Heart right ventricle (tissue), 16 donors: ENCODE results near the gene SUMO2. TPM values are rescaled to one million over a fixed set of nuclear protein-coding genes. Genes with fewer than 3 reads are reported as not detected.

Experiments
- ATAC-seq, 8 donors: fragments of 200-7000 bp; cut with Tn5 transposase; one replicate each; pipeline ENCODE4 v1.9.1; 2020; ENCODE audit warnings: mild to moderate bottlenecking in 8 of 8, moderate library complexity in 8 of 8, moderate number of reproducible peaks in 1 of 8
- DNase-seq, 2 donors: peaks; one replicate each; pipeline ENCODE4 v3.0.0-alpha.2; 2020
- H3K27ac ChIP-seq, 10 donors: fragments of 200-600 bp; sonication (generic) in 2 of 10; one replicate each; pipeline versions ENCODE4 v1.5.0 to v1.8.0; 2020 to 2022; ENCODE audit warnings: mild to moderate bottlenecking in 3 of 10
- H3K27me3 ChIP-seq, 7 donors: fragments of 200-600 bp; one replicate each; pipeline ENCODE4 v1.8.0; 2021 to 2022; ENCODE audit warnings: mild to moderate bottlenecking in 2 of 7
- H3K36me3 ChIP-seq, 9 donors: fragments of 200-600 bp; sonication (generic) in 1 of 9; one replicate each; pipeline versions ENCODE4 v1.5.0 to v1.8.0; 2020 to 2022; ENCODE audit warnings: mild to moderate bottlenecking in 2 of 9
- H3K4me1 ChIP-seq, 9 donors: fragments of 200-600 bp; sonication (generic) in 1 of 9; one replicate each; pipeline versions ENCODE4 v1.5.0 to v1.8.0; 2020 to 2022; ENCODE audit warnings: mild to moderate bottlenecking in 4 of 9
- H3K4me3 ChIP-seq, 10 donors: fragments of 200-600 bp; sonication (generic) in 2 of 10; one replicate each; pipeline versions ENCODE4 v1.5.0 to v1.8.0; 2020 to 2022; ENCODE audit warnings: mild to moderate bottlenecking in 7 of 10, moderate library complexity in 2 of 10
- H3K9me3 ChIP-seq, 11 donors: fragments of 200-600 bp in 10 of 11; sonication (generic) in 2 of 11; one replicate each; pipeline versions ENCODE4 v1.5.0 to v1.8.0; 2013 to 2022; ENCODE audit warnings: mild to moderate bottlenecking in 2 of 11, control low read depth in 1 of 11, moderate library complexity in 1 of 11
- CTCF ChIP-seq, 9 donors: fragments of 200-600 bp; sonication (generic) in 2 of 9; IDR thresholded peaks; one replicate each; pipeline versions ENCODE4 v1.5.0 to v1.8.0; 2021 to 2022; ENCODE audit warnings: antibody characterized with exemption in 9 of 9, mild to moderate bottlenecking in 5 of 9, moderate library complexity in 1 of 9
- WGBS, 2 donors: extraction: QIAGEN DNeasy Blood & Tissue Kit; methylation state at CpG; one replicate each; pipeline ENCODE4 v1.1.7; 2013; ENCODE audit warnings: inconsistent platforms in 1 of 2; 5-methylcytosine and 5-hydroxymethylcytosine counted together
- intact Hi-C, 10 donors: fragments of 100-400 bp; cut with DNase I; formaldehyde crosslinking; loops; one replicate each; pipeline versions ENCODE4 v1.11.1 to v1.14.2; 2022
- polyA plus RNA-seq, 2 donors: library from polyadenylated mRNA; stranded (reverse); fragments of 200-250 nt; gene quantifications; one replicate each; pipeline ENCODE4 v1.2.3, GENCODE V29; 2013
- total RNA-seq, 10 donors: library from RNA; stranded (reverse); fragmentation: NEBNext Ultra II Directional in 3 of 10; extraction: Animal tissue kit (Norgen Biotek cat#: 25700) in 3 of 10; gene quantifications; one replicate each; pipeline versions ENCODE4 v1.2.1 to v1.2.4, GENCODE V29; 2021 to 2023
- donor health status: Arrhythmogenic right ventricular cardiomyopathy.
- donor health status: ischemic (EF 13 %, LVEDD 7.1; RV severe dilation, severe dysfunction).
- donor health status: healthy with polysubstance abuse.
- donor health status: DM: no; HTN: yes; CAD: no.
- donor health status: DM: no; HTN: no; CAD: no.
- donor health status: ischemic (EF 25% LVEDD 6.9; RV normal size, moderate dysfunction).
- donor health status: ischemic (EF 25% LVEDD 5.7; RV mildly dilated, moderate dysfunction).
- donor health status: healthy.
- donor health status: DM: yes; HTN: yes; CAD: no.
- donor health status: Ischemic cardiomyopathy.
- donor health status: ischemic (EF 35%, LVEDD 5.7; RV mildly dilated, moderate dysfunction).
- donor health status: nonischemic (EF 11% LVEDD 7.7; RV severe dilation, severe dysfunction).
- donor health status: DM: yes; HTN: yes; CAD: no.
- donor health status: PGD.
- donor health status: ischemic (EF 29% LVEDD 5.4; RV normal size, mild dysfunction).
- donor health status: nonischemic (EF 23%, LVEDD 6.1; RV moderate dilation, normal function).

The SUMO2 gene
- total and polyA plus RNA-seq, 12 donors: 47.9 to 258 (median 212) TPM

- H3K9me3 ChIP-seq: no peaks in the 10 kb centered on the region
- no peak overlapping the region for H3K4me3 ChIP-seq
- no peak for DNase-seq
- 75 to 76% methylated on average over 4 of the region's 4 CpGs for WGBS, 2 donors
- intact Hi-C loops: no loop called here
- peaks cover 0 to 100% (median 44%) of the 10 kb centered on the region in 9 donors for H3K36me3 ChIP-seq
- no peak for TF ChIP-seq CTCF (IDR thresholded peaks at IDR 0.05)
- no peaks in the 10 kb centered on the region for H3K27me3 ChIP-seq
- H3K27ac ChIP-seq: peak overlapping the region in 5 of 10 donors; percentile 4 to 84 (median 48)
- H3K4me1 ChIP-seq: peaks cover 0 to 15% (median 0%) of the 10 kb centered on the region in 9 donors
- ATAC-seq: peak in 6 of 8 donors; percentile 37 to 69 (median 51)
Observed at GRCh38 chr17:75228847-75229246, 46.1 kb upstream of the SUMO2 start.

- DNase-seq: no peak
- Histone ChIP-seq H3K36me3 (peaks cover 0 to 100% (median 44%) of the 10 kb centered on the region in 9 donors), H3K9me3 (no peaks in the 10 kb centered on the region), H3K4me1 (peaks cover 0 to 15% (median 0%) of the 10 kb centered on the region in 9 donors), H3K4me3 (no peak overlapping the region), H3K27ac (peak overlapping the region in 5 of 10 donors; percentile 4 to 84 (median 48)), H3K27me3 (no peaks in the 10 kb centered on the region)
- no peak for TF ChIP-seq CTCF (IDR thresholded peaks at IDR 0.05)
- intact Hi-C loops: no loop called here
- ATAC-seq: peak in 7 of 8 donors; percentile 47 to 73 (median 62)
- WGBS, 2 donors: 59 to 67% methylated on average over 2 of the region's 2 CpGs
Observed at GRCh38 chr17:75228305-75228704, 45.5 kb upstream of the SUMO2 start.

GRCh38 chr17:75227729-75228128 lies 45.0 kb upstream of the SUMO2 start:
- Histone ChIP-seq H3K27me3 (no peaks in the 10 kb centered on the region), H3K4me1 (peaks cover 0 to 15% (median 0%) of the 10 kb centered on the region in 9 donors), H3K9me3 (no peaks in the 10 kb centered on the region), H3K27ac (peak overlapping the region in 2 of 10 donors; percentile 44 to 84), H3K36me3 (peaks cover 0 to 100% (median 41%) of the 10 kb centered on the region in 9 donors), H3K4me3 (no peak overlapping the region)
- no peak for TF ChIP-seq CTCF (IDR thresholded peaks at IDR 0.05)
- ATAC-seq (no peak), DNase-seq (no peak)
- WGBS, 2 donors: 90% methylated on average over 5 of the region's 5 CpGs
- intact Hi-C loops: no loop called here

- Histone ChIP-seq H3K4me3 (no peak overlapping the region), H3K27ac (no peak overlapping the region), H3K36me3 (peaks cover 0 to 99% (median 26%) of the 10 kb centered on the region in 9 donors), H3K9me3 (no peaks in the 10 kb centered on the region), H3K27me3 (no peaks in the 10 kb centered on the region), H3K4me1 (peaks cover 0 to 15% (median 0%) of the 10 kb centered on the region in 9 donors)
- WGBS, 2 donors: 78 to 80% methylated on average over 14 of the region's 14 CpGs
- ATAC-seq: no peak
- intact Hi-C loops: no loop called here
- no peak for TF ChIP-seq CTCF (IDR thresholded peaks at IDR 0.05)
- DNase-seq: no peak
Observed at GRCh38 chr17:75225016-75225415, 42.3 kb upstream of the SUMO2 start.
